GM21515 (cell line): ENCODE measurements around the gene RHOV.

Experiments
- ATAC-seq: cut with Tn5 transposase; IDR thresholded peaks from one replicate; pipeline ENCODE4 v1.9.1; 2021; ENCODE audit not compliant: unreplicated experiment

Gene RHOV

GRCh38 chr15:40904552-40905201, 30.6 kb upstream of the RHOV start:
- ATAC-seq = no peak

DNA sequence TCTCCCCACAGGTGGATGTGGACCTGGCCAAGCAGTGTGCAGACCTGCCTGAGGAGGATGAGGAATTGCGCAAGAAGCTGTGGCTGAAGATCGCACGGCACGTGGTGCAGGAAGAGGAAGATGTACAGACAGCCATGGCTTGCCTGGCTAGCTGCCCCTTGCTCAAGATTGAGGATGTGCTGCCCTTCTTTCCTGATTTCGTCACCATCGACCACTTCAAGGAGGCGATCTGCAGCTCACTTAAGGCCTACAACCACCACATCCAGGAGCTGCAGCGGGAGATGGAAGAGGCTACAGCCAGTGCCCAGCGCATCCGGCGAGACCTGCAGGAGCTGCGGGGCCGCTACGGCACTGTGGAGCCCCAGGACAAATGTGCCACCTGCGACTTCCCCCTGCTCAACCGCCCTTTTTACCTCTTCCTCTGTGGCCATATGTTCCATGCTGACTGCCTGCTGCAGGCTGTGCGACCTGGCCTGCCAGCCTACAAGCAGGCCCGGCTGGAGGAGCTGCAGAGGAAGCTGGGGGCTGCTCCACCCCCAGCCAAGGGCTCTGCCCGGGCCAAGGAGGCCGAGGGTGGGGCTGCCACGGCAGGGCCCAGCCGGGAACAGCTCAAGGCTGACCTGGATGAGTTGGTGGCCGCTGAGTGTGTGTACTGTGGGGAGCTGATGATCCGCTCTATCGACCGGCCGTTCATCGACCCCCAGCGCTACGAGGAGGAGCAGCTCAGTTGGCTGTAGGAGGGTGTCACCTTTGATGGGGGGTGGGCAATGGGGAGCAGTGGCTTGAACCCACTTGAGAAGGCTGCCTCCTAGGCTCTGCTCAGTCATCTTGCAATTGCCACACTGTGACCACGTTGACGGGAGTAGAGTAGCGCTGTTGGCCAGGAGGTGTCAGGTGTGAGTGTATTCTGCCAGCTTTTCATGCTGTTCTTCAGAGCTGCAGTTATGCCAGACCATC, 28.8 kb upstream of the RHOV start:
- ATAC-seq = no peak

DNA sequence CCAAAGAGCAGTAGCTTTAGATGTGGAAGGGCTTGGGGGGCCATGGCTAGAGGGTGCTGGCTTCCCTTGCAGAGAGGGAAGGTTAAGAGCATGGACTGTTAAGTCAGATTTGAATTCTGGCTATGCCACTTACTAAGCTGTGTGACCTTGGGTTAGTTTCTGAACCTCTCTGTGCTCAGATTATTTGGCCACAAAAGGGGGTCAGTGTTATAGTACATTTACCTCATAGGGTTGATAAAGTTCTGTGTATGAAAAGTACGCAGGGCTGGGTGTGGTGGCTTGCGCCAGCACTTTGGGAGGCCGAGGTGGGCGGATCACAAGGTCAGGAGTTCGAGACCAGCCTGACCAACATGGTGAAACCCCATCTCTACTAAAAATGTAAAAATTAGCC, 27.0 kb upstream of the RHOV start:
- no peak for ATAC-seq

- ATAC-seq = no peak
Measured at GRCh38 chr15:40900256-40901052, 26.4 kb upstream of the RHOV start.

- ATAC-seq = no peak
Measured at GRCh38 chr15:40899536-40900207, 25.6 kb upstream of the RHOV start.

- peak; percentile 41 for ATAC-seq
Measured at GRCh38 chr15:40894681-40895448, 20.8 kb upstream of the RHOV start.

GRCh38 chr15:40893733-40894680, 20.0 kb upstream of the RHOV start, which contains the start of gene VPS18:
TSS of gene VPS18 (plus strand) at chr15:40894450. CDS start at chr15:40894769, 319 bp downstream.
- peak; percentile 81 for ATAC-seq

DNA sequence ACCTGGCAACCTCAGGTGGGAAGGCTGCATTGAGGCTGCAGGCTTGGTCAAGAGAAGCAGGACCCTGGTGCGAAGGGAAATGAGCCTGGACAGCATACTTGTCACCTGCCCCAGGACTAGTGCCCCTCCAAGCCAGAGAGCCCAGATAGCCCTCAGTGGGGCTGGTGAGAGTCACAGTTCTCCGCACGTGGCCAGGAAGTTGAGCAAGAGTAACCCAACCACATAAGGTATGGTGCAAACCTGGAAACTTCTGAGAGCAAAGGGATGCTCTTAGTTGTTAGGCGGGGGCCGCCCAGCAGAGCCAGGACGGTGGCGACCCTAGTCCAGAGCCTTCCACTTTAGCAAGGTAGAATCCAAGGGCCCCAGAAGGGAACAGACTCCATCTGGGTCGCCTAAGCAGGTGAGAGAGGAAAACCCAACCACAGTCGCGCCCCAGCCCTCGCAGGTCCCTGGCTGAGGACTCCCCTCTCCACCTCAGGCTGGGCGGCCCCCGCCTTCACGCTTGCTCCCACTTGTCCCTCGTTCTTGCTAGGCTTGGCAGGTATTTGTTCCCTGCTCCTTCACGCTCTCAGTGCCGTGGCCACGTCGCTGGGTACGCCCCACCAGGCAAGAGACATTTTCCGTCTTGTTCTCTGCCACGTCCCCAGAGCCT, 19.1 kb upstream of the RHOV start:
- no peak for ATAC-seq

DNA sequence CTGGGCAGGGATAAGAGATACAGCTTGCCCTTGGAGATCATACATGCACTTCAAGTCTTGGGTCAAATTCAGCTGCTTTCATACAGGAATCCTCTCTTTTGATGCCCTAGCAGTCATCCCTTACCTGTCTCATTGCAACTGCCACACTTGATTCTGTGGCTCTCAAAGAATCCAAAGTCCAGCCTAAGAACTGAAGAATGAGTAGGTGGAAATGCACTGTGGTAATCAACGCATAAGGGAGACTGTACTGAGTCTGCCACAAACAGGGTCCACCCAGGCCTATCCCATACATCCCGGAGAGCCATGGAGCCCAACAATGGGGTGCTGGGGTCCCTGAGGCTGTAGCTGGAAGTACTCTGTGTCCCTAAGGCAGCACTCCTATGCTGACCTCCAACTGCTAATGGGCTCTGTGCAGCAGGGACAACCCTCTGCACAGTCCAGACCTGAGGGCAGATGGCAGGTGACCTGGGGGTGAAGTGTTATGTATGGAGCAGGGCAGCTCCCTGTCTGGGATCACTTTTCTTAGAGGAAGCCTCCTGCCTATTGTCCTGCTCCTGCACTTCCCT, 18.5 kb upstream of the RHOV start:
- ATAC-seq = no peak

DNA sequence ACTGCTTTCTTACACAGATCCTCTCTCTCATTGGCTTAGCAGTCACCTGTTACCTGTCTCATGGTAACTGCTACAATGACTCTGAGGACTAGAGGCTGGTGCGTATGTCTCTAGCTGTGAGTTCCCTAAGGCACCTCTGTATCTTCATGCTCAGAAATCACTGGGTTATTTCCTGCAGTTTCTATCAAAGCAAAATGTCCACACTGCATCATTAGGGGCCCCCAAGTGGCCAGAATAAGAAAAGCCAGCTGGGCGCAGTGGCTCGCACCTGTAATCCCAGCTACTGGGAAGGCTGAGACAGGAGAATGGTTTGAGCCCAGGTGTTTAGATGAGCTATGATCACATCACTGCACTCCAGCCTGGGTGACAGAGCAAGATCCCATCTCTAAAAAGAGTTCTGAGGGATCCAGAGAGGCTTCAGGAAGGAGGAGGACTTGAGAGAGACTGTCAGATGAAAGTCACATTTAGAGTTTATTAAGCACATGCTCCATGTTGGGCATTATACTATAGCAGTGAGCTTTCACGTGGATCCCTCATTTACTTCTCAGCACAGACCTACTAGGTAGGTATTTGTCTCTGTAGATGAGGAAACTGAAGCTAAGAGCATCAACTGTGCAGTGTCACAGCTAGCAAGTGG, 17.9 kb upstream of the RHOV start:
- no peak for ATAC-seq

DNA sequence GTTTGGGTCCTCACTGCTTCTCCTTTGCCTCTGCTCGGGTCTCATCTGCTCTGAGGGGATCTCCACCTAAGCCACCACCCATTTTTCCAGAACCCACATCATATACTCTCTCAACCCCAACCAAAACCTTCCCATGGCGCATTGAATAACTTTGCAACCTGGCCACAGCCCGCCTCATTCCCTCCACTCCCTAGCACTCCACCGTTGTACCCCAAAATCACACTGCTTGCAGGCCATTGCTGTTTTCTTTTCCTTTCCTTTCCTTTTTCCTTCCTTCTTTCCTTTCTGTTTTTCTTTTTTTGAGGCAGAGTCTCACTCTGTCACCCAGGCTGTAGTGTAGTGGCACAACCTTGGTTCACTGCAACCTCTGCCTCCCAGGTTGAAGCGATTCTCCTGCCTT, 17.1 kb upstream of the RHOV start:
- ATAC-seq = no peak

DNA sequence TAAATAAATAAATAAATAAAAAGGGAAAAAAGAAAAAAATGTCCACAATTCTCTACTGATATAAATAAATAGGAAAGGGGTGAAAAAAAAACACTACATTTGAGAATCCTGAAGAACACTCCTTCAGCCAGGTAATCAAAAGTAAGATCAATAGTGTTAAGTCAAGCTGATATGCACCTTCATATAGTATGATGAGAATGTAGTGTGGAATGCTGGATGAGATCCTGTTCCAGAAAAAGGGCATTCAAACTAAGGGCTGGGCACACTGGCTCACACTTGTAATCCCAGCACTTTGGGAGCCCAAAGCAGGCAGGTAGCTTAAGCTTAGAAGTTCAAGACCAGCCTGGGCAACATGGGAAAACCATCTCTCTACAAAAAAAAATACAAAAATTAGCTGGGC, 15.1 kb upstream of the RHOV start:
- no peak for ATAC-seq

DNA sequence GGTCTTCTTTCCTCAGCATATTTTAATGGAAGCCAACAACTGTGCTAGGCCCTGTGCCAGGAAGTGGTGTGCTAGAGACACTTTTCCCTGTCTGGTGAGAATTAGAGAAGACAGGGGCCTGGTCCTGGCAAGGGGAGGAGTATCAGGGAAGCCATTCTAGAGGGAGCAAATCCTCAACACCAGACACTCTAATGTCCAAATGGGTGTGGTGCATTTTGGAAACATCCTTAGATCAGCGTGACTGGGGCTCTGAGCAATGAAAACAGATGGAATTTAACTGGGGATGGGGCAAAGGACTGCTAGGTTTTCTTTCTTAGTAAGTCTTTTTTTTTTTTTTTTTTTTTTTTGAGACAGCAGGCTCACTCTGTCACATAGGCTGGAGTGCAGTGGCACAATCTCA, 12.6 kb upstream of the RHOV start:
- no peak for ATAC-seq

- ATAC-seq = no peak
Measured at GRCh38 chr15:40881351-40881750, 7.3 kb upstream of the RHOV start.

- no peak for ATAC-seq
Measured at GRCh38 chr15:40879609-40880008, 5.6 kb upstream of the RHOV start.

- no peak for ATAC-seq
Measured at GRCh38 chr15:40878785-40879184, 4.8 kb upstream of the RHOV start.

DNA sequence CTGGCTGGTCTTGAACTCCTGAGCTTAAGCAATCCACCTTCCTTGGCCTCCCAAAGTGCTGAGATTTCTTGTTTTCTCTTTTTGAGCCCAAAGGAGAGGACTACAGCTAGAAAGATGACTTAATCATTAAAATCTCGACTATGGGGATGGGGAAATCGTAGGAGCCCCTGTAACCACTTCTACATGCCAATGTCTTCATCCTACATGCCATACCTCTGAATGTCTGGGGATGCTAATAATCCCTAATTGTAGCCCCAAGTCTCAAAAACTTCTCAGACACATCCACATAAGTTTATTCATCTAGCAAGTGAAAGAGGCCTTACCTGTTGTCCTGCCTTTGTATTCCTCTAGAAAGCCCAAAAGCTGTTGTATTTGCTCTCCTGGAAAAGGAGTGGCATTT, 3.7 kb upstream of the RHOV start:
- no peak for ATAC-seq
